Measurements from ENCODE around the gene CDC42SE2. TPM values are rescaled to one million over a fixed set of nuclear protein-coding genes. Genes with fewer than 3 reads are reported as not detected.

The CDC42SE2 gene
- polyA plus RNA-seq, 1 donor from 2014 or later: 48.2 TPM

GRCh38 chr5:131389096-131389868 lies 125.4 kb downstream of the CDC42SE2 start:
- H3K27me3 ChIP-seq (ENCODE audit: insufficient read depth, low read depth, low read length): no peaks in the 10 kb centered on the region
- no peaks in the 10 kb centered on the region for H3K79me2 ChIP-seq (replicated peaks; ENCODE audit: insufficient read depth, low read length)
- H4K20me1 ChIP-seq (ENCODE audit: insufficient read depth): no peaks in the 10 kb centered on the region
- no peaks in the 10 kb centered on the region for H3K9me3 ChIP-seq (ENCODE audit: low read length)
- H3K9ac ChIP-seq (ENCODE audit: low read length): no peak overlapping the region
- no peaks in the 10 kb centered on the region for H3F3A ChIP-seq (ENCODE audit: insufficient read depth, low read length, poor library complexity, severe bottlenecking)
- no peaks in the 10 kb centered on the region for H3K9me2 ChIP-seq (ENCODE audit: insufficient read depth, low read length)
- no peak overlapping the region for H3K27ac ChIP-seq (ENCODE audit: low read length)
- H2AFZ ChIP-seq (ENCODE audit: low read depth, low read length): no peak overlapping the region
- H3K36me3 ChIP-seq (ENCODE audit: insufficient read depth, low read length): peaks cover 7% of the 10 kb centered on the region
- TF ChIP-seq POLR2AphosphoS5 (IDR thresholded peaks at IDR 0.05): no peak
- no peak for TF ChIP-seq RAD21 (conservative IDR thresholded peaks at IDR 0.05)
- TF ChIP-seq, protein P1, sequence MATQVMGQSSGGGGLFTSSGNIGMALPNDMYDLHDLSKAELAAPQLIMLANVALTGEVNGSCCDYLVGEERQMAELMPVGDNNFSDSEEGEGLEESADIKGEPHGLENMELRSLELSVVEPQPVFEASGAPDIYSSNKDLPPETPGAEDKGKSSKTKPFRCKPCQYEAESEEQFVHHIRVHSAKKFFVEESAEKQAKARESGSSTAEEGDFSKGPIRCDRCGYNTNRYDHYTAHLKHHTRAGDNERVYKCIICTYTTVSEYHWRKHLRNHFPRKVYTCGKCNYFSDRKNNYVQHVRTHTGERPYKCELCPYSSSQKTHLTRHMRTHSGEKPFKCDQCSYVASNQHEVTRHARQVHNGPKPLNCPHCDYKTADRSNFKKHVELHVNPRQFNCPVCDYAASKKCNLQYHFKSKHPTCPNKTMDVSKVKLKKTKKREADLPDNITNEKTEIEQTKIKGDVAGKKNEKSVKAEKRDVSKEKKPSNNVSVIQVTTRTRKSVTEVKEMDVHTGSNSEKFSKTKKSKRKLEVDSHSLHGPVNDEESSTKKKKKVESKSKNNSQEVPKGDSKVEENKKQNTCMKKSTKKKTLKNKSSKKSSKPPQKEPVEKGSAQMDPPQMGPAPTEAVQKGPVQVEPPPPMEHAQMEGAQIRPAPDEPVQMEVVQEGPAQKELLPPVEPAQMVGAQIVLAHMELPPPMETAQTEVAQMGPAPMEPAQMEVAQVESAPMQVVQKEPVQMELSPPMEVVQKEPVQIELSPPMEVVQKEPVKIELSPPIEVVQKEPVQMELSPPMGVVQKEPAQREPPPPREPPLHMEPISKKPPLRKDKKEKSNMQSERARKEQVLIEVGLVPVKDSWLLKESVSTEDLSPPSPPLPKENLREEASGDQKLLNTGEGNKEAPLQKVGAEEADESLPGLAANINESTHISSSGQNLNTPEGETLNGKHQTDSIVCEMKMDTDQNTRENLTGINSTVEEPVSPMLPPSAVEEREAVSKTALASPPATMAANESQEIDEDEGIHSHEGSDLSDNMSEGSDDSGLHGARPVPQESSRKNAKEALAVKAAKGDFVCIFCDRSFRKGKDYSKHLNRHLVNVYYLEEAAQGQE (IDR thresholded peaks at IDR 0.05; ENCODE audit: borderline replicate concordance): no peak
- no peak for TF ChIP-seq EZH2 (IDR thresholded peaks at IDR 0.05; ENCODE audit: borderline replicate concordance, insufficient read depth, low read length, poor library complexity, severe bottlenecking)
- TF ChIP-seq SMC3 (conservative IDR thresholded peaks at IDR 0.05; ENCODE audit: poor library complexity): no peak
- TF ChIP-seq EP300 (conservative IDR thresholded peaks at IDR 0.05; ENCODE audit: poor library complexity, severe bottlenecking): no peak
- TF ChIP-seq MXI1 (conservative IDR thresholded peaks at IDR 0.05; ENCODE audit: poor library complexity, severe bottlenecking): no peak
- TF ChIP-seq, protein P2, sequence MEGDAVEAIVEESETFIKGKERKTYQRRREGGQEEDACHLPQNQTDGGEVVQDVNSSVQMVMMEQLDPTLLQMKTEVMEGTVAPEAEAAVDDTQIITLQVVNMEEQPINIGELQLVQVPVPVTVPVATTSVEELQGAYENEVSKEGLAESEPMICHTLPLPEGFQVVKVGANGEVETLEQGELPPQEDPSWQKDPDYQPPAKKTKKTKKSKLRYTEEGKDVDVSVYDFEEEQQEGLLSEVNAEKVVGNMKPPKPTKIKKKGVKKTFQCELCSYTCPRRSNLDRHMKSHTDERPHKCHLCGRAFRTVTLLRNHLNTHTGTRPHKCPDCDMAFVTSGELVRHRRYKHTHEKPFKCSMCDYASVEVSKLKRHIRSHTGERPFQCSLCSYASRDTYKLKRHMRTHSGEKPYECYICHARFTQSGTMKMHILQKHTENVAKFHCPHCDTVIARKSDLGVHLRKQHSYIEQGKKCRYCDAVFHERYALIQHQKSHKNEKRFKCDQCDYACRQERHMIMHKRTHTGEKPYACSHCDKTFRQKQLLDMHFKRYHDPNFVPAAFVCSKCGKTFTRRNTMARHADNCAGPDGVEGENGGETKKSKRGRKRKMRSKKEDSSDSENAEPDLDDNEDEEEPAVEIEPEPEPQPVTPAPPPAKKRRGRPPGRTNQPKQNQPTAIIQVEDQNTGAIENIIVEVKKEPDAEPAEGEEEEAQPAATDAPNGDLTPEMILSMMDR (IDR thresholded peaks at IDR 0.05; ENCODE audit: poor library complexity, severe bottlenecking): no peak
- TF ChIP-seq TAF1 (IDR thresholded peaks at IDR 0.05; ENCODE audit: low read depth): no peak
- H3K4me3 ChIP-seq (ENCODE audit: low read length): no peak overlapping the region
- H3K4me2 ChIP-seq (ENCODE audit: low read length): no peak overlapping the region

- no peak overlapping the region for H3K9ac ChIP-seq (ENCODE audit: low read length)
- no peaks in the 10 kb centered on the region for H3K27me3 ChIP-seq (ENCODE audit: insufficient read depth, low read depth, low read length)
- no peak overlapping the region for H2AFZ ChIP-seq (ENCODE audit: low read depth, low read length)
- no peaks in the 10 kb centered on the region for H3F3A ChIP-seq (ENCODE audit: insufficient read depth, low read length, poor library complexity, severe bottlenecking)
- no peaks in the 10 kb centered on the region for H3K9me2 ChIP-seq (ENCODE audit: insufficient read depth, low read length)
- no peak overlapping the region for H3K4me2 ChIP-seq (ENCODE audit: low read length)
- no peaks in the 10 kb centered on the region for H3K9me3 ChIP-seq (ENCODE audit: low read length)
- H3K4me3 ChIP-seq (ENCODE audit: low read length): no peak overlapping the region
- TF ChIP-seq EZH2 (IDR thresholded peaks at IDR 0.05; ENCODE audit: borderline replicate concordance, insufficient read depth, low read length, poor library complexity, severe bottlenecking) (no peak), SMC3 (conservative IDR thresholded peaks at IDR 0.05; ENCODE audit: poor library complexity) (no peak)
- TF ChIP-seq, protein P1 (IDR thresholded peaks at IDR 0.05; ENCODE audit: borderline replicate concordance): no peak
- no peaks in the 10 kb centered on the region for H4K20me1 ChIP-seq (ENCODE audit: insufficient read depth)
- H3K79me2 ChIP-seq (replicated peaks; ENCODE audit: insufficient read depth, low read length): no peaks in the 10 kb centered on the region
- peaks cover 7% of the 10 kb centered on the region for H3K36me3 ChIP-seq (ENCODE audit: insufficient read depth, low read length)
- H3K27ac ChIP-seq (ENCODE audit: low read length): no peak overlapping the region
Measured at GRCh38 chr5:131389869-131390265, 126.0 kb downstream of the CDC42SE2 start.

All from neural cell (in vitro differentiated cells).